SK-N-MC (cell line): ENCODE results near the gene FHOD3.

Experiments used
- EZH2 ChIP-seq: fragments of 200-600 bp; sonication (generic); IDR thresholded peaks from one replicate; pipeline ENCODE4 v1.6.1; 2017; ENCODE audit warnings: antibody characterized with exemption
- POLR2AphosphoS5 ChIP-seq: IDR thresholded peaks from 2 replicates; pipeline ENCODE4 v1.6.1; 2012; ENCODE audit warnings: mild to moderate bottlenecking, low read depth, low read length, borderline replicate concordance

DNA sequence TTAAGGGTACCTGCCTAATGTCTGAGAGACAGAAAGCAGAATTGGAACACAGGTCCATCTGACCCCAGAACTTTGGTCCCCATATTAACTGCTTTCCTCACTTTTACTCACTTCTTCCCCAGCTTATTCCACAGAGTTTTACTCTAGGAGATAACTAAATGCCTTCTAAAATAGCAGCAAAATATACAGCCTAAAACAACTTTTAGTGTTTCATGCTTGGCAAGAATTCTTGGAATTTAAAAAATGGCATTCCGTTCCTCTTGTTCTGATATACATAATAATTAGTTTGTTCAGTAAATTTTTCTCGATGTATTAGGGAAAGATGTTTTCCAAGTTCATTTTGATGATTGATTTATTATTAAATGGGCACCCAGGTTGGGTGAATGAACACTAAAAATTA lies 151.9 kb downstream of the FHOD3 start:
- no peak for TF ChIP-seq POLR2AphosphoS5
- TF ChIP-seq EZH2, result no peak
